GM19372 (cell line): Measurements from ENCODE around the gene GRIK3.

Source experiments
- ATAC-seq: cut with Tn5 transposase; IDR thresholded peaks from one replicate; pipeline ENCODE4 v1.9.1; 2021; ENCODE audit warnings: mild to moderate bottlenecking, low read depth, moderate library complexity; ENCODE audit not compliant: unreplicated experiment

The GRIK3 gene

GRCh38 chr1:37047542-37047941, 13.2 kb upstream of the GRIK3 start:
- ATAC-seq = no peak

- ATAC-seq = no peak
These were observed 8.8 kb upstream of the GRIK3 start for GRCh38 chr1:37043101-37043500.

GRCh38 chr1:37042506-37042905, 8.2 kb upstream of the GRIK3 start:
- no peak for ATAC-seq

- no peak for ATAC-seq
These were observed 7.2 kb upstream of the GRIK3 start for GRCh38 chr1:37041483-37041882.

- no peak for ATAC-seq
These were observed 6.5 kb upstream of the GRIK3 start for GRCh38 chr1:37040773-37041172.

GRCh38 chr1:37040261-37040660, 5.9 kb upstream of the GRIK3 start:
- ATAC-seq = no peak

GRCh38 chr1:37038227-37039093, 4.1 kb upstream of the GRIK3 start:
- no peak for ATAC-seq

- ATAC-seq = no peak
These were observed 3.4 kb upstream of the GRIK3 start for GRCh38 chr1:37037690-37038089.

GRCh38 chr1:37036667-37037053, 2.3 kb upstream of the GRIK3 start:
- ATAC-seq = no peak

GRCh38 chr1:37035796-37036666, 1.7 kb upstream of the GRIK3 start:
- no peak for ATAC-seq

- no peak for ATAC-seq
These were observed 838 bp upstream of the GRIK3 start for GRCh38 chr1:37035014-37035691.

GRCh38 chr1:37033355-37034101, 787 bp downstream of the GRIK3 start:
- no peak for ATAC-seq

- no peak for ATAC-seq
These were observed 1.5 kb downstream of the GRIK3 start for GRCh38 chr1:37032660-37033354.

GRCh38 chr1:37031871-37032270, 2.4 kb downstream of the GRIK3 start:
- ATAC-seq = no peak

GRCh38 chr1:37031429-37031828, 2.9 kb downstream of the GRIK3 start:
- ATAC-seq = no peak

- no peak for ATAC-seq
These were observed 5.2 kb downstream of the GRIK3 start for GRCh38 chr1:37028981-37029617.

- ATAC-seq = no peak
These were observed 12.8 kb downstream of the GRIK3 start for GRCh38 chr1:37021502-37021901.

- no peak for ATAC-seq
These were observed 13.6 kb downstream of the GRIK3 start for GRCh38 chr1:37020653-37021277.

GRCh38 chr1:37018510-37018909, 15.8 kb downstream of the GRIK3 start:
- no peak for ATAC-seq
